Parathyroid adenoma (tissue), 2 donors: ENCODE results near the gene ZNF135.

Source experiments
- H2AFZ ChIP-seq: fragments of 300-600 bp; sonication (generic); one replicate; pipeline ENCODE4 v1.7.0; 2017; ENCODE audit warnings: antibody characterized with exemption, mild to moderate bottlenecking
- H3K27ac ChIP-seq: fragments of 300-600 bp; sonication (generic); one replicate; pipeline ENCODE4 v1.7.0; 2017
- H3K27me3 ChIP-seq: fragments of 300-600 bp; sonication (generic); one replicate; pipeline ENCODE4 v1.7.0; 2017; ENCODE audit warnings: low read length; ENCODE audit not compliant: control insufficient read depth, insufficient read depth
- H3K36me3 ChIP-seq: fragments of 300-600 bp; sonication (generic); one replicate; pipeline ENCODE4 v1.7.0; 2017; ENCODE audit warnings: low read length; ENCODE audit not compliant: control insufficient read depth, insufficient read depth
- H3K4me1 ChIP-seq: fragments of 300-600 bp; sonication (generic); one replicate; pipeline ENCODE4 v1.7.0; 2017; ENCODE audit warnings: control low read depth
- H3K4me2 ChIP-seq: fragments of 300-600 bp; sonication (generic); one replicate; pipeline ENCODE4 v1.7.0; 2017; ENCODE audit warnings: low read length
- H3K4me3 ChIP-seq: fragments of 300-600 bp; sonication (generic); one replicate; pipeline ENCODE4 v1.7.0; 2017; ENCODE audit warnings: low read depth, low read length
- H3K79me2 ChIP-seq: fragments of 300-600 bp; sonication (generic); one replicate; pipeline ENCODE4 v1.7.0; 2017; ENCODE audit warnings: control low read depth
- H3K9ac ChIP-seq: fragments of 300-600 bp; sonication (generic); one replicate; pipeline ENCODE4 v1.7.0; 2017; ENCODE audit warnings: mild to moderate bottlenecking
- H3K9me3 ChIP-seq: fragments of 300-600 bp; sonication (generic); one replicate; pipeline ENCODE4 v1.7.0; 2017; ENCODE audit warnings: low read length; ENCODE audit not compliant: control insufficient read depth
- CTCF ChIP-seq: fragments of 300-600 bp; sonication (generic); IDR thresholded peaks from one replicate; pipeline ENCODE4 v1.7.0; 2017; ENCODE audit warnings: antibody characterized with exemption, mild to moderate bottlenecking
- donor health status: primary hyperparathyroidism.

The ZNF135 gene

GRCh38 chr19:58053480-58054156, 5.5 kb upstream of the ZNF135 start:
- Histone ChIP-seq H3K9me3 (no peaks in the 10 kb centered on the region), H3K36me3 (no peaks in the 10 kb centered on the region), H3K4me2 (no peak overlapping the region), H3K27me3 (no peaks in the 10 kb centered on the region), H2AFZ (no peak overlapping the region), H3K27ac (no peak overlapping the region), H3K79me2 (no peaks in the 10 kb centered on the region), H3K4me1 (no peaks in the 10 kb centered on the region), H3K4me3 (no peak overlapping the region), H3K9ac (no peak overlapping the region)
- no peak for TF ChIP-seq CTCF

- Histone ChIP-seq H3K27ac (peak overlapping the region; percentile 29), H3K9ac (no peak overlapping the region), H2AFZ (no peak overlapping the region), H3K36me3 (no peaks in the 10 kb centered on the region), H3K9me3 (no peaks in the 10 kb centered on the region), H3K4me3 (peak overlapping the region; percentile 47), H3K27me3 (no peaks in the 10 kb centered on the region), H3K4me2 (peak overlapping the region; percentile 58), H3K4me1 (no peaks in the 10 kb centered on the region), H3K79me2 (no peaks in the 10 kb centered on the region)
- TF ChIP-seq CTCF: no peak
These were observed 3.9 kb upstream of the ZNF135 start for GRCh38 chr19:58054901-58055874.

GRCh38 chr19:58056261-58056660, 2.8 kb upstream of the ZNF135 start:
- Histone ChIP-seq H3K9ac (no peak overlapping the region), H3K79me2 (no peaks in the 10 kb centered on the region), H3K4me3 (no peak overlapping the region), H3K27ac (no peak overlapping the region), H2AFZ (no peak overlapping the region), H3K4me2 (no peak overlapping the region), H3K4me1 (no peaks in the 10 kb centered on the region), H3K36me3 (no peaks in the 10 kb centered on the region), H3K27me3 (no peaks in the 10 kb centered on the region), H3K9me3 (no peaks in the 10 kb centered on the region)
- TF ChIP-seq CTCF: no peak

- Histone ChIP-seq H3K9me3 (no peaks in the 10 kb centered on the region), H3K36me3 (no peaks in the 10 kb centered on the region), H3K27ac (no peak overlapping the region)
These were observed 2.2 kb upstream of the ZNF135 start for GRCh38 chr19:58056861-58057260.

More at GRCh38 chr19:58056861-58057260, 2.2 kb upstream of the ZNF135 start:
- H3K9ac ChIP-seq: no peak overlapping the region
- H2AFZ ChIP-seq: no peak overlapping the region
- H3K79me2 ChIP-seq: no peaks in the 10 kb centered on the region
- no peak for TF ChIP-seq CTCF
- H3K27me3 ChIP-seq: no peaks in the 10 kb centered on the region
- H3K4me2 ChIP-seq: no peak overlapping the region
- H3K4me3 ChIP-seq: no peak overlapping the region
- H3K4me1 ChIP-seq: no peaks in the 10 kb centered on the region
